Vagina (tissue), 2 donors: ENCODE results near the gene TNS3. TPM values are rescaled to one million over a fixed set of nuclear protein-coding genes. Genes with fewer than 3 reads are reported as not detected.

ENCODE experiments used
- DNase-seq, 2 donors: peaks; one replicate each; pipeline ENCODE4 v3.0.0-alpha.2; 2017; ENCODE audit errors: extremely low spot score in 2 of 2
- H3K27ac ChIP-seq: fragments of 200-600 bp; sonication (generic); one replicate; pipeline ENCODE4 v1.5.1; 2019
- H3K27me3 ChIP-seq: fragments of 200-600 bp; sonication (generic); one replicate; pipeline ENCODE4 v1.5.1; 2019
- H3K36me3 ChIP-seq, 2 donors: fragments of 200-600 bp; sonication (generic); one replicate each; pipeline ENCODE4 v1.5.1; 2017 to 2019
- H3K4me1 ChIP-seq: fragments of 200-600 bp; sonication (generic); one replicate; pipeline ENCODE4 v1.5.1; 2019
- H3K4me3 ChIP-seq, 2 donors: fragments of 200-600 bp; sonication (generic); 1 replicate in 1 of 2; 2 replicates in 1 of 2; pipeline ENCODE4 v1.5.1; 2016 to 2019
- H3K9me3 ChIP-seq: fragments of 200-600 bp; sonication (generic); one replicate; pipeline ENCODE4 v1.5.1; 2019
- POLR2A ChIP-seq, 2 donors: fragments of 450-650 bp; IDR thresholded peaks; one replicate each; pipeline ENCODE4 v1.6.1; 2017; ENCODE audit warnings: antibody characterized with exemption in 2 of 2, mild to moderate bottlenecking in 2 of 2, moderate library complexity in 2 of 2
- POLR2AphosphoS5 ChIP-seq, 2 donors: sonication (generic); formaldehyde crosslinking; IDR thresholded peaks; one replicate each; pipeline ENCODE4 v1.9.0; 2017; ENCODE audit warnings: antibody characterized with exemption in 2 of 2, mild to moderate bottlenecking in 2 of 2, low read depth in 1 of 2; ENCODE audit not compliant: insufficient read depth in 1 of 2
- intact Hi-C: fragments of 100-400 bp; cut with DNase I; formaldehyde crosslinking; loops from one replicate; pipeline ENCODE4 v1.15.1; 2023
- total RNA-seq: library from RNA; depleted of rRNA; stranded (reverse); fragments of >200 nt; gene quantifications from one replicate; pipeline ENCODE4 v1.2.3, GENCODE V29; 2016
- TF ChIP-seq, protein P1 (sequence below), 3 experiments: fragments of 450-650 bp in 2 of 3; fragments of 200-600 bp in 1 of 3; sonication (generic) in 1 of 3; IDR thresholded peaks; one replicate each; pipeline ENCODE4 v1.5.1; 2017 to 2019; ENCODE audit warnings: antibody characterized with exemption in 3 of 3, mild to moderate bottlenecking in 2 of 3, moderate library complexity in 2 of 3

TNS3 gene
- total RNA-seq, 1 donor from 2014 or later = 36.8 TPM

DNA sequence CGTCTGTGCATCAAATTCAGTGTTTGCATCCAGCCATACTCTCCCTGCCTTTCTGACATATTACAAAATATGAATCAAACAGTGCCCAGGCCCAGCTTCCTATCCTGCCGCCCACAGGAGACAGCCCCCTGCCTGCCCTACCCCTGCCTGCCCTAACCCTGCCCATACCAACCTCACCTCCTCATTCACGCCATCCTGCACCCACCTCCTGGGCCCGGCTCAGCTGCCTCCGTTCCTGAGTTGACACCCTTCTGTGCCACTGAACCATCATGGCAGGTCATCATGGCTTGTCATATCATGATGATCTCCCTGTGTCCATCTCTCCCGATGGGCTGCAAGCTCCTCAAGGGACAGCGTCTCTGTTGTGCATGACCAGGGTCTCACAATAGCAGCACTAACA is 72.3 kb downstream of the TNS3 start:
- no peak overlapping the region for H3K4me3 ChIP-seq
- TF ChIP-seq POLR2A (IDR thresholded peaks at IDR 0.05) (no peak), POLR2AphosphoS5 (IDR thresholded peaks at IDR 0.05; ENCODE audit: insufficient read depth in 1 of 2, low read depth in 1 of 2) (no peak)
- TF ChIP-seq, protein P1, sequence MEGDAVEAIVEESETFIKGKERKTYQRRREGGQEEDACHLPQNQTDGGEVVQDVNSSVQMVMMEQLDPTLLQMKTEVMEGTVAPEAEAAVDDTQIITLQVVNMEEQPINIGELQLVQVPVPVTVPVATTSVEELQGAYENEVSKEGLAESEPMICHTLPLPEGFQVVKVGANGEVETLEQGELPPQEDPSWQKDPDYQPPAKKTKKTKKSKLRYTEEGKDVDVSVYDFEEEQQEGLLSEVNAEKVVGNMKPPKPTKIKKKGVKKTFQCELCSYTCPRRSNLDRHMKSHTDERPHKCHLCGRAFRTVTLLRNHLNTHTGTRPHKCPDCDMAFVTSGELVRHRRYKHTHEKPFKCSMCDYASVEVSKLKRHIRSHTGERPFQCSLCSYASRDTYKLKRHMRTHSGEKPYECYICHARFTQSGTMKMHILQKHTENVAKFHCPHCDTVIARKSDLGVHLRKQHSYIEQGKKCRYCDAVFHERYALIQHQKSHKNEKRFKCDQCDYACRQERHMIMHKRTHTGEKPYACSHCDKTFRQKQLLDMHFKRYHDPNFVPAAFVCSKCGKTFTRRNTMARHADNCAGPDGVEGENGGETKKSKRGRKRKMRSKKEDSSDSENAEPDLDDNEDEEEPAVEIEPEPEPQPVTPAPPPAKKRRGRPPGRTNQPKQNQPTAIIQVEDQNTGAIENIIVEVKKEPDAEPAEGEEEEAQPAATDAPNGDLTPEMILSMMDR (IDR thresholded peaks at IDR 0.05) = no peak
- H3K27ac ChIP-seq = no peak overlapping the region
- H3K4me1 ChIP-seq = peaks cover 40% of the 10 kb centered on the region
- no peak for DNase-seq
- intact Hi-C loops = no loop called here
- H3K36me3 ChIP-seq = no peaks in the 10 kb centered on the region
- no peaks in the 10 kb centered on the region for H3K9me3 ChIP-seq
- no peaks in the 10 kb centered on the region for H3K27me3 ChIP-seq

DNA sequence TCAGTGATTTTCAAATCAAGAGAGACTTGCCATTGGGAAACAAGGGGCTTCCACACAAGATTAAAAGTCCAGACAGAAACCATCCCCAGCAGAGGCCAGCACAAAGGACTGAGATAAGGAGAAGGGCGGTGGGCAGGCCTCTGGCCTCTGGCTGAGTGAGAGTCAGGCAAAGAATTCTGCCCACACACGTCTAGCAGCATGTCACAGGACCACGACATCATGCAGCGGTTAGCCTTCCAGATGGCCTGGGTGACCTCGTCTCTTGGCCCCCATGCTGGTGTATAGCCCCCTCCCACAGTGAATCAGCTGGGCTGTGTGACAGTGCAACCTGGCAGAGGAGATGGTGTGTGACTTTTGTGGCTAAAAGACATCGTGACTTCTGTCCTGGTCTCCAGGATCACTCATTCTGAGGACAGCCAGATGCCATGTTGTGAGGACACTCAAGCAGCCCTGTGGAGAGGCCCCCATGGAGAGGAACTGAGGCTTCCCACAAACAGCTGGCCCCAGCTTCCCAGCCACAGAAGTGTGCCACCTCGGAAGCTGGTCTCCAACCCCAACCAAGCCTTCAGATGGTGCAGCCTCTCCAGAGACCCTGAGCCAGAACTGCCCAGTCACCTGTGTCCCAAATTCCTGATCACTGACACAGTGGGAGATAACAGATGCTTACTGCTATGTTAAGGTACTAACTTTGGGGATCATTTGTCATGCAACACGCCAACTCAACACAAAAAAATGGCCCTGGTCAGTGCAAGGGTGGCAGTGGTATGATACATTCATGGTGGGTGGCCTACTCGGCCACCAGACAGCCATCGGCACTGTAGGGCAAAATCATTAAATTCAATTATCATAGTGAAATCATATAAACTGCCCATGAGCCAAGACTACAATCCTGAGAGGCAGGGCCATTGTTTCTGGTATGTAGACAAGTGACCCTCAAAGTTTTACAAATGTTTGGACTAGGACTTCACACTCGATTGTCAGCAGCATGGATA is 73.2 kb downstream of the TNS3 start:
- Histone ChIP-seq H3K27ac (no peak overlapping the region), H3K27me3 (no peaks in the 10 kb centered on the region), H3K4me3 (no peak overlapping the region), H3K36me3 (no peaks in the 10 kb centered on the region), H3K4me1 (peaks cover 31% of the 10 kb centered on the region), H3K9me3 (no peaks in the 10 kb centered on the region)
- no peak for DNase-seq
- intact Hi-C loops = no loop called here
- TF ChIP-seq POLR2A (IDR thresholded peaks at IDR 0.05) (no peak), POLR2AphosphoS5 (IDR thresholded peaks at IDR 0.05; ENCODE audit: insufficient read depth in 1 of 2, low read depth in 1 of 2) (no peak)
- TF ChIP-seq, protein P1 (IDR thresholded peaks at IDR 0.05) = no peak

DNA sequence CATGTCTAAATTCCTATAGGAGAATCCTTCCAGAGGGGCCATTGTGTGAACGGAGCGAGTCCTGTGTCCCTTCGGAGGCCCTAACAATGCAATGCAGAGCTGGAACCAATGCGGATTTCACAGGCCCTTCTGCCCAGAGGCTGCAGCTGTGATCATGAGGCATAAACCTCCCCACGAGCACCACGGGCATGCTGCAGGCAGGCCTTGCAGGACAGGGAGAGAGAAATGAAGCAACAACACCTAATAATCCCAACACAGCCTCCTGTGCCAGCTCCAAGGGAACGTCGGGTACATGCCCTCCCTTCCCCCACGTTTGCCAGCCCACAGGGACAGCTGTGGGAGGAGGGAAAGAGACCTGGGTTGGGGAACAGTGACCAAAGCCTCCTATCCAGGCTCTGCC is 74.4 kb downstream of the TNS3 start:
- Histone ChIP-seq H3K4me1 (peaks cover 27% of the 10 kb centered on the region), H3K9me3 (no peaks in the 10 kb centered on the region), H3K27ac (no peak overlapping the region), H3K4me3 (no peak overlapping the region), H3K36me3 (no peaks in the 10 kb centered on the region), H3K27me3 (no peaks in the 10 kb centered on the region)
- TF ChIP-seq, protein P1 (IDR thresholded peaks at IDR 0.05) = no peak
- TF ChIP-seq POLR2AphosphoS5 (IDR thresholded peaks at IDR 0.05; ENCODE audit: insufficient read depth in 1 of 2, low read depth in 1 of 2) (no peak), POLR2A (IDR thresholded peaks at IDR 0.05) (no peak)
- intact Hi-C loops = no loop called here
- no peak for DNase-seq

DNA sequence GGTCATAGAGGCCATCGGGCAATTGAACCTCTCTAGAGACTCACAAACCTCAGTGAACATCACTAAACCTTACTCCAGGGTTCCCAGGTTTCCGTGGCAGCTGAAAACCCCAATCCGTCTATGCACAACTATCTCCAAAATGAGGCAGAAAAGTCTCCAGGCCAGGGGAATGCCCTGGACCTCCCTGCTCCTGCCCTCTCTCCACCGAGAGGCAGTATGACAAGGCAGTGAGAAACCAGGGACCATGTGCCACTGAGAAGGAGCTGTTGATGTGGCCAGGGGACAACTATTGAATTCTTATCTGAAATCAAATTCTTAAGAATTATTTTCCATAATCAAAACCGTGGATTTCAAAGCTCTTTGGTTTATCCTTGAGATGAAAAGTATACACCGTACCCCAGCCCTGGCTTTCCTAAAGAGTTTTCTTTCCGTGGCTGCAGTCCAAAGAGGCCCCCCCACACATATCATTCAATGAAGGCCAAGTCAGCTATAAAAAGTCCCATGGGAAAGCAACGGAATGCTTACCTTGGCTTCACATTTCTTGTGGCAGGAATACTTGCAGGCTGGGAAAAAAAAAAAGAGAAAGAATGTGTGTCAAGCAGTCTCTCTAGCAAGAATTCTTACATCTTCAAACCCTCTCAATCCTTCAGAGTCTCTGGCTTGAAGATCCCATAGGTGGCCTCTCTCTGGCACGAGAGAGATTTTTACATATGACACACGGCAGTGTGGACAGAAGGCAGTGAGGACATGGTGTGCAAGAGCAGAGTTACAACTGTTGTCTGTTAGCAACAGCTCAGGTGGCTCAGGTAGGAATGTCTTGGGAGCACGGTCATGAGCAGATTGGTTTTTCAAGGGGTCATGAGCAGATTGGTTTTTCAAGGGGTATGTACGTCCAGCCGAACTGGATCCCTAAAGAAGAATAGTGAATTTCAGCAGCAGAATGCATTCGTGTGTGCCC is 75.2 kb downstream of the TNS3 start:
- TF ChIP-seq, protein P1 (IDR thresholded peaks at IDR 0.05) = no peak
- no peak for TF ChIP-seq POLR2AphosphoS5 (IDR thresholded peaks at IDR 0.05; ENCODE audit: insufficient read depth in 1 of 2, low read depth in 1 of 2)
- TF ChIP-seq POLR2A (IDR thresholded peaks at IDR 0.05) = no peak
- H3K27ac ChIP-seq = no peak overlapping the region
- DNase-seq = no peak

More for the DNA sequence above, 75.2 kb downstream of the TNS3 start:
- intact Hi-C loops = no loop called here
- peaks cover 33% of the 10 kb centered on the region for H3K4me1 ChIP-seq
- no peaks in the 10 kb centered on the region for H3K9me3 ChIP-seq
- no peaks in the 10 kb centered on the region for H3K27me3 ChIP-seq
- H3K36me3 ChIP-seq = no peaks in the 10 kb centered on the region
- no peak overlapping the region for H3K4me3 ChIP-seq
